ENCODE data around the gene CACNG4.

CACNG4 gene

DNA sequence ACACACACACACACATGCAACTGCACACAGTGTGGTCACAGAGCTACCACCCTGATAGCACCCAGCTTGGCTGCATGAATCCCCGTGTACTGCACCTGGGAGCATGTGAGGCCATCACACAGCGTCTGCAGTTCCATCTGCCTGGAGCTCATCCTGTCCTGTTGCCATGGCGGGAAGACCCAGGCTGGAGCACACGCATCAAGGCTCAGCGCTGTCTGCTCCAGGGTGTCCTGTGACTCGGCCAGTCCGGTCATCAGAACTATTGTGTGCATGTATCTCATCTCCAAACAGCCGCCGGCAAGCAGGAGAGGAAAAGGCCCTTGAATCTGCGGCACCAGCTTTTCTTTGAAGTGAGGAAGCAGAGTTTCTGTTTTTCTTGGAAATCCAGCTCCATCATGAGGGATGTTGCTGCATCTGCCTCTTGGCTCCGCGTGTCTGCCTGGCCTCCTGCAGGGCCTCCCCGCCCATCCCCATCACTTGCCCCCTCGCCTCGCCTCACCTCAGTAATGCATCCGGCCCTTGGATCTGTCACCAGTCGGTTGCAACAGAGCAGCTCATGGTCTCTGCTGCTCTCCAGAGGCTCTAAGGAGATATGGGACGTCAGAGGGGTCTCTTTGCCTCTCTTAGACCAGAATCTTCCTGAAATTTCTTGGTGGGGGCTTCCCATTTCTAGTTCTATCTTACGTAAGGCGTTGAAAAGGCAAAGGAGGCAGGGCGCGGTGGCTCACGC lies 23.7 kb downstream of the CACNG4 start:
- no peak for DNase-seq

DNA sequence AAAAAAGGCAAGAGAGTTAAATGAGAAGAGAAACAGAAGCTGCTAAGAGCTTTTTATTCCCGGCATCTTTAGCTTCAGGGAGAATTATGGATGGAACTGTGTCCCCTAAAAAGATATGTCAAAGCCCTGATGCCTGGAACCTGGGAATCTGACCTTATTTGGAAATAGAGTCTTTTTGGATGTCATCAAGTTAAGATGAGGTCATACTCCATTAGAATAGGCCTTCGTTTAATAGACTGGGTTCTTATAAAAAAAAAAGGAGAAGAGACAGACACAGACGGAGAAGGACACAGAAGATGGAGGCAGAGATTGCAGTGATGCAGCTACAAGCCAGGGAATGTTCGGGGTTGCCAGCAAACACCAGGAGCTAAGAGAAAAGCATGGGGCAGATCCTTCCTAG lies 24.6 kb downstream of the CACNG4 start:
- DNase-seq: no peak

DNA sequence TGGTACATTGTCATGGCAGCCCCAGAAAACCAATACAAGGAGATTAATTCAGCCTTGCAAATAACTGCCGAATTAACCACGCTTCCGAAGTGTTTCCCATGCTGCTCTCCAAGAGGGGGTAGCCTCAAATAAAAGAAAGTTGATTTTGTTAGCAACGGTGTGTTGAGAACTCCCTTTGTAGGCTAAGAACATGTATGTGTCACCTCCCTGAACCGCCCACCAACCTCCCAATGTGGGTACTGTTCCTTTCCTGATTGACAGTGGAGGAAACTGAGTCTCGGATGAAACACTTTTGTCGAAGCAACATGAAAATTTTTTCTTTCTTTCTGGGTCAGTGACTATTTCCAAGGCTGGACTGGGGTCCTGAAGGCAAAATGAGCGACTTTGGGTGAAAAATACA lies 25.1 kb downstream of the CACNG4 start:
- DNase-seq: no peak

DNA sequence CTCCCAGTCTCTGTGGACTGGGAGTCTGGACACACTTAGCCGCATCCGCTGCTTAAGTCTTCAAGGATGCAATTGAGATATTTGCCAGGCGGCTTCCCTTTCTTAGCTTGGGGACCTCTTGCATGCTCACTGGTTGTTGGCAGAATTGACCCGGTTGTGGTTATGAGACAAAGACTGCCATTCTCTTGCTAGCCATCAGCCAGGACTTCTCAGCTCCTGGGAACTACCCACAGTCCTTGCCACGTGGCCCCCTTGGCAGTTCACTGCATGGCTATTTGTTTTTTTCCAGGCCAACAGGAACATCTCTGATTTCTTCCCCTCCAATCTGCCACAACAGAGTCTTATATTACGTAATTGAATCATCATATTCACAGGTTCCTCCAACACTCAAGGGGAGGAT lies 25.5 kb downstream of the CACNG4 start:
- no peak for DNase-seq

DNA sequence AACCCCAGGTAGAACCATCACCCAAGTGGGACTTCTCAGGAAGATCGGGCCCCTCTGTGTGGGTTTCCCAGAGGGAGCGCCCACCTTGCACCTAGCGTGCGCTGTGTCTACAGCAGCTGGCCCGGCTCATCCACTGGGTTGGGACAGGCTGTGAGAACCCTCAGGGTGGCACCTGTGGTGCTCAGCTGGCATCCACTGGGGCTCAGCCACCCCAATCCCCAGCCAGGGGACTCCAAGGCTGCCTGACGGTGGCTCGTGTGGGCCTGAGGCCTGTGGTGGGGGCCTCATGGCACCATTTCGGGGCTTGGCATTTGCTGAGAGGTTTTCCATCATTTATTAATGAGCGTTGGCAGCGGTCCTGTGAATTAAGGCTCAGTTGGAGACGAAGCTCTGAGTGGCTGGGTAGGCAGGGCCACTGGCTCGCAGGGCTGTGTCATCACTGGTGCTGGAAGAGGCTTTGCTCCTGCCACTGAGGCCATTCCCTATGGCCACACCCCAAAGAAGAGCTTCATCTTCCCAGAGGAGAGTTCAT lies 28.5 kb downstream of the CACNG4 start:
- DNase-seq: no peak

DNA sequence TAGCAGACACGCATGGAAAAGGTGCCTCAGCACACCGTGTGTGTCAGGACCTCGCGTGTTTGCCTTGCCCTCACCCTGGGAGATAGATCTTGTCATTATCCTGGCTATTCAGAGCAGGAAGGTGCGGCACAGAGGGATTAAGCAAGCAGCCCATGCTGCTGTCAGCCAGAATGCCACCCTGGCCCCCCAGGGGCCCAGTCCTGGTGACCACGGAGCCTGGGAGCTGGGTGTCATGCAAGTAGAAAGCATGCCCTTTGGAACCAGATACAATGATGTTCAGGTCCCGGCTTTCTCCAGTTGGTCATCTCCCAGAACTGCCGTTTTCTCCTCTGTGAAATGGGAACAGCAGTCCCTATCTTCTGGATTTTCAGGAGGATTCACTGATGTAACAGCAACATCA lies 29.9 kb downstream of the CACNG4 start:
- DNase-seq: no peak

DNA sequence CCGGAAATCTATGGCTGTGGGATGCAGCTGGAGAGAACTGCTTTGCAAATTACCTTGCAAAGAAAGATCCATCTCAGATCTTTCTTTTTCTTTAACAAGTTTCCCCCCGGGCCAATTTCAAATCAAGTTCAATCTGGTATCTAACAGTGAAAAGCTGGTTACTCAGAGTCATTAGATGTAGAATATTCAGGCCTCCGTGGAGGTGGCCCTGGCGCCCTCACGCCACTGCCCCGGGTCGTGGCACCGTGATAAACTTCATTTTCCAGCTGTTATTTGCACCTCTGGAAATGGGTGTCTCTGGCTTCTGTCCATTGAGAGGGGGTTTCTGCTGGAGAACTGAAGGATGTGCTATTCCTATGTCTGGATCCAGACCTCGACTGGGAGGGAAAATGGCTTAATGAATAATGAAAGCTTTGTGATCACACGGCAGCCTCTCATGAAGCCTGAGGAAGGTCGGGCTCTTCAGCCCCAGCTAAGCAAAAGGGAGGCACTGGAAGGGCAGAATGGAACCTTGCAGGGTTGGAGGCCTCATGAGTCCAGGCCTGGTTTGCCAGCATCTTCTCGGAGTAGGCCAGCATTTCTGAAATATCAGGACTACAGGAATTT lies 30.5 kb downstream of the CACNG4 start:
- DNase-seq: no peak

DNA sequence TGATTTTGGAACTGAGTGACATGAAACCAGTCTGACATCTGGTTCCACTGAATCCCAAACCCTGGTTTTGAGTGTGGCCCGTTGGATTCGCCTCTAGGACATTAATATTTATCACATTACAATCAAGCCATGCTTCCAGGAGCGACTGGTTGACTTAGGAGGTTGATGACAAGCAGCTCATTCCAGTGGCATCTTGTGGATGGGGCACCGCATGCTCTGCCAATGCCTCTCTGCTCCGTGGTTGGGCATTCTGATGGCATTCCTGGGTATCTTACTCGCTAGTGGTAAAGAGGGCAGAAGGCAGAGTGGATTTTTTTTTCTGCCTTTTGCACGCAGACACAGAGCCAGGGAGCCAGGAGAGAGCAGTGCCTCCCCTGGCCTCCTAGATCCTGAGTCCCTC lies 31.4 kb downstream of the CACNG4 start:
- DNase-seq: no peak

DNA sequence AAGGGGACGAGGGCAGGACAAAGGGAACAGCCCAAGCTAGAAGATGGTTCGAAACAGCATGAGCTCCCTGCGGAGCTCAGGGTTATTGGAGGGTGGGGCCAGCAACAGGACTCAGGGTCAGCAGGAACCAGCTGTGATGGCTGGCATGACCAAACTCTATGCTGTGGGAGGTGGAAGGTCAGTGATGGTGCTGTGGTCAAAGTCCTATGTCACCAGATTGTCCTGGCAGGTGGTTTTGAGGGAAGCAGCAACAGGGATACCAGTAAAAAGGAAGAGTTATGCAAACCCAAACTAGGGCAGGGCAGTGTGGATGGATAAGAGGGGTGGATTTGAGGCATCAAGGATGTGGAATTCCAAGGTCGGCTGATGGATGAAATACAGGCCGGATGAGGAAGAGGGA lies 32.4 kb downstream of the CACNG4 start:
- DNase-seq: no peak

DNA sequence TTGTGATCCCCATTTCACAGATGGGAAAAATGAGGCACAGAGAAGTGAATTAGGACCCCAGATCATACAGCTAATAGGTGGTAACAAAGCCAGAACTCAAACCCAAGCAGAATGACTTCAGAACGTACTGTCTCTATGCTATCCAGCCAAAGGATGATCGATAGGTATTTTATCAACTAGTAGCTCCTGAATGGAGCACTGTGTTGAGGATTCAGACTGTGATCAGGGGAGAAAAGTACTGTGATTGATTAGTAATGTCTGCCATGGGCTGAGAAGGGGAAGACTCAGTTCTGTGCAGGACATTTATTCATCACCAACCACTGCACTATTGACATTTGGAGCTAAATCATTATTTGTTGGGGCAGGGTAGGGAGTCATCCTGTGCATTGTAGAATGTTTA lies 38.7 kb downstream of the CACNG4 start:
- no peak for DNase-seq

DNA sequence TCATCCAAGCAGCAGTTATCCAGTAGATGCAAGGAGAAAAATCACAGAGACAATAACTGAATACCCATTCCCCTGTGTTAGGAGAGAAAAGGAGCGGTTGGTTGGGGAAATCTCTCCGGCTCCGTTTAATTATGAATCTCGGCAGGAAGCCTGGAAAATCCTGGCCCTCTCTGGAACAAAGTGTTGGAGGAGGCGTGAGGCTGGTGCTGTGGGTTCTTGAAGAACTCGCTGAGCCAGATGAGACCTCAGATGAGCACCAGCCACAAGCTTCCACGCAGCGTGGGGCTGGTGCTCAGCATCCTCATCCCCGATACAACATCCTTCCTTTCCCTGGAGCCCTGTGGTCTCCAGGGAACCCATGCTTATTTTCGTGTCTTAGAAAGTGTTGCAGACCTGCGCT lies 39.7 kb downstream of the CACNG4 start:
- DNase-seq: no peak

DNA sequence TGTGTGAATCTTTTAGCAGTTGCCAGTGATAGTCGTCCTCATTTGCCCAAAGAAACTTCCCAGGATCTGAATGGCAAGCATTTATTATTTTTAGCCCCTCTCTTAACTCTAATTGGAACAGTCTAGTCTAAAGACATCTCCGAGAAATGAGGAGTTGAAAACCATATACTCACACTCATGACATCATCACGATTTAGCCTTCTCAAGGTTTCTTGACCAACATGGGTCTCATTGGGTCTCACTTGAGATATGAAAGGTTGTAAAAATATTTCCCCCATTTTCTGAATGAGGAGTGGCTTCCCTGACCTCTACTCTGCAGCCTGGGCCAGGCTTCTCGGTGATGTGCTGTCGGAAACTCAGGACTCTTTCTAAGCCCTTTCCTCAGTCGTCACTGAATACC lies 42.8 kb downstream of the CACNG4 start:
- no peak for DNase-seq

DNA sequence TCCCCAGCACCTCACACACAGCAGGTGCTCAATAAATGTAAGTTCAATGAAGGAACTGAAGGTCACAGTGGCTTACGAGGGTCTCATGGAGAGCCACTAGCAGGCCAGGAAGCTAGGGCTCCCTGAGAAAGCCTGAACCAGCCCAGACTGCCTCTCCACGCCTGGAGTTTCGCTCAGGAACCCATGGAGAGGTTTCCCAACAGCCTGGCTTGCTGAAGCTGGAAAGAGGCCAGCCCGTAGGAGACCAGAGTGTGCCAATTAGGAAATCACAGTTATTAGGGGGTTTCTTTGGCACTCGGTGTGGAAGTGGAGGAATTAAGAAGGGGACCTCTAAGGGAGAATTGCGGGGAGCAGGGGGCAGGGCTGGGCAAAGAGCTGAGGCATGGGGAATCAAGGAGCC lies 43.6 kb downstream of the CACNG4 start:
- no peak for DNase-seq

DNA sequence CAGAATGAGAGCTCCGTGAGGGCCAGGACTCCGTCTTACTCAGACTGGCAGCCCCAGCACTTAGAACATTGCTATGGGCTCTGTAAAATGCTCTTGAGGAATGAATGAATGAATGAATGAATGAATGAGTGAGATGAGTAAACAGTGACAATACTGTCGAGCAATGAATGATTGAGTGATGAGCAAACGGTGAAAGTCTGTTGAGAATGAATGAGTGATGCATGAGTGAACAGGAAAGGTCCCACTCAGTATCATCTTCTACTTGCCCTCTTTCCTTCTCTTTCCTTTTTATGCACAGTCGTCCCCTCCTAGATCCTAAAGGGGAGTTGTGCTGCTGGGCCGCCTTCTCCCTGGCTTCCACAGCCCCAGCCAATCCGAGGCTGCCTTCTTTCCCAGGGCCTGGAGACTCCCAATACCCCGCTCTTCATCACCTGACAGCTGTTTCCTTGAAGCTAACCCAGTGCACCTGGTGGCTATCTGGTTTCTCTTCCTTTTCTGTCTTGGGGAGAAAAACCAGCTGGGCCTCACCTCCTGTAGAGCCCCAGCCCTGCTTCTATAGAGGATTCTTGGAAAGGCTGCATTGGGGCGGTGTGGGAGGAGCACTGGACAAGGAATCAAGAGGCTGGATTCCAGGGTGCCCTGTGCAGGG lies 47.1 kb downstream of the CACNG4 start:
- DNase-seq: no peak

DNA sequence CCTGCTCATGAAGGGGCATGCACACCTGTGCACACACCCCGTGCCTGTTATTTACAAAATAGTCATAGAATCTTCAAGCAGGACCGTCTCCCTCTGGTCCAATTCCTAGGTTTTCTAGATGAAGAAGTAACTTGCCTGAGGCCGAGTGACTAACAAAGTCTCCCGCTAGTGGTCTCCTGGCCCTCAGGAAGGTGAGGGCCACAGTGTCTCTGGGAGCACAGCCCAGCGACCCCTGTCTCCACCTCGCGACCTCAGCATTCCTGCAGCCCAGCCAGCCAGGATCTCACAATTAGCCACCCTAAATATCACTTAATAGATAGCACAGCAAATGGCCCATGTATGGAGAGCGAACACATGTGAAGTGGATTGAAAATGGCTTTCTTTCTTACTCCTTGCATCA lies 49.4 kb downstream of the CACNG4 start:
- DNase-seq: no peak

DNA sequence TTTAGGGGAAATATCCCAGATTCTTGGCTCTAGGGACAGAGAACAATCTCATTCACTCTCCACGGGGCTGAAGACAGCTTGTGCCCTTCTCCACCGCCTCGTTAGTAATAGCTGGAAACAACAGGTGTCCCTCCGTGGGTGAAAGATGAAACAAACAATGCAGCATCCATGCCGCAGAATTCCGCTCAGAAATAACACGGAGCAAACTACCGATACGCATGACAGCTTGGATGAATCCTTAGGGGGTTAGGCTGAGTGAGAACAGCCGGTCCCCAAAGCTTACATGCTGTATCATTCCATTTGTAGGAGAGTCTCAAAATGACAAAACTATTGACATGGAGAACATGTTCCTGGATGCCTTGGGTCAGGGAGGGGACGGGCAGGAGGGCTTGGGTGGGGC lies 50.5 kb downstream of the CACNG4 start:
- DNase-seq: no peak

DNA sequence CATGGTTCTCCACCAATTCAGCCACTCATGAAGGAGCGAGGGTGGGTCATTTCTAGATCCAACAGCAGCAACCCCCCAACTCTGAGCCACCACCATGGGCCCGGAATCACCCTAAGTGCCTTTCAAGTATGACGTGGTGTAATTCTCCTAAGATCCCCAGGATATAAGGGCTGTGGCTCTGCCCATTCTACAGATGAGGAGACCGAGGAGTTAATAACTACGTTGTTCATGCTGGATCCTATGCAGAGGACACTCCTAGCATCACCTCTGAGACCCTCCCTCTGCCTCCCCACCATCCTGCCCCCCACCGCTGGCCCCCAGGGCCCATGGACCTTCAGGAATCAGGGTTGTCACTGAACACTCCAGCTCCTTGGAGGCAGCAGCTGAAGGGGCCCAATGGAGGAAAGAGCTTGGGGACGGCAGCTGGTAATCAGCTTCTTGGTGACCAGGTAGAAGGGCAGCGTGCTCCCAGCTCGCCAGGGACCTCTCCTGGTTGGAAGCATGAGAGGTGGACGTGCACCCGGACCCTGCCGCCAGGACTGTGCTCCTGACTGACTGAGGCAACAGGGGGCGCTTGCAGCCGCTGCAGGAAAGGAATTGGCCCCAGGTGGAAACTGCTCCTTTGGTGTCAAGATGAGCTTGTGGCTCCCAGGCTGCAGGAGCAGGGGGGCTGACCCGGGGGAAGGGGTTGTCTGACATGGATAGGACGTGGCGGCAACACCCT lies 51.7 kb downstream of the CACNG4 start:
- DNase-seq: no peak

DNA sequence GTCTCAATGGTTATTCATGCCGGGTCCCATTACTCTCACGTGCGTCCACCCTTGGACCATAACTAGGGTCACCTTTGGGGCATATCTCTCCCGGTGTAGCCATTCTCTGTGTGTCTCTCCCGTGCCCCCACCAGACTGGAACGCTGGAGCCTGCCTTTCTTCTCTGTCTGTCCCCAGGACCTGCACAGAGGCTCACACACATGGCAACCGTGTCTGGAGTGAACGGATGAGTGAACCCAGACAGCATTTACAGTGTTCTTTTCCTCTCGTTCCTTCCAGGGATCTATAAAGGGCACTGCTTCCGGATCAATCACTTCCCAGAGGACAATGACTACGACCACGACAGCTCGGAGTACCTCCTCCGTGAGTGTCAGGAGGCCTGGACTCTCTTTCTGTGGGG lies 53.4 kb downstream of the CACNG4 start:
- no peak for DNase-seq

DNA sequence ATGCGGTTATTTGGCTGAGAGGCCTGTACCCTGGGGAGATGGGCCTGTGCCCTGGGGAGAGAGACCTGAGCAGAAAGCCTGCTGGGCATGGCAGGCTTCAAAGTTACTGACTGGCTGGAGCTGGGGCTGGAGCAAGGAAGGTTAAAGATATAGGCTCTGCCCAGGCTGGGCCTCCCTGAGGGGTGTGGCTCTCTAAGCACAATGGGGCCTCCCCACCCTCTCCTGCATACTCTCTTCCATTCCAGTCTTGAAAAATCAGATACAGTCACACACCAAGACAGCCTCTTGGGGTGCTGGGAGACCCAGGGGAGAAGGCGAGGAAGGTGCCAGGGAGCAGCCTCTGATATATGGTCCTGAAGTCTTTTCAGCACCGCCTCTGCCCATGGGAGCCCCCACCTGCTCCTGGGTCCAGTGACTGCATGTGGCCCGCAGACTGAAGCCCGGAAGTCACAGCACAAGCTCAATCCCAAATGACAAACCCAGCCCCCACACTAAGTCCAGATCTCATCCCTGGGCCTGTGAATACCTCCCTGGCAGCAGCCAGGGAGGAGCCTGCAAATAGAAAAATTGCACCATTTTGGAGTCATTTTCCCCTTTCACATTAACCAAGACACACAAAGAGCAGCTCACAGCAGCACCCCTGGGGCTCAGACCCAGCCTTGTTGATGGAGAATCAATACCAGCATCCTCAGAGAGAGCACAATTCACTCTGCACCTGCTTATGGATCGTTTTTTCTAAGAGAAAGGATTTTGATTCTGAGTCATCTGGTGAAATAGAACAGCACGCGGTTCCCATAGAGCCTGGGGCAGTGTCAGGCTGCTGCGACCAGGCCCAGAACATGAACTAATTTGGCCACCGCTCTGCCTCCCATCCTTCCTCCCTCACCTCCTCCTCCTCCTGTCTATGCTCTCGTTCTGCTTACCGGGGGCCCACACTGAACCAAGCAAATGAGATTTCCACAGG lies 54.2 kb downstream of the CACNG4 start:
- peak; percentile 89 for DNase-seq

DNA sequence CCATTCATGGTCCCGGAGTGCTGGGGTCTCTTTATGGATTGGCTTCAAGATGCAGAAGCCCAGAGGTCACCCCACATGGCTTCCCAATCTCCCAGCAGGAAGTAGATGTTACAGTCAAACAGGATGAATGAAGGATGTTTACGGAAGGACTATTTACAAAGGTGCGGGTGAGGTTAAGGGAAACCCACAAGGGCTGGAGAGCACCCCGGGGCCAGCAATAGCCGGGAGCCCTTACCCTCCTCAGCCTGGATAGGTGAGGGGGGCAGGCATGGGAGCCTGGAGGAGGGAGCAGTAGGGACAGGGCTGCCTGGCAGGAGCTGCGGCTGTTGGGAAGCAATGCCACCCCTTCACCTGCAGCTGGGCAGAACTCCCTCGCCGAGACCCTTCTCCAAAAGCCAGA lies 55.3 kb downstream of the CACNG4 start:
- no peak for DNase-seq

DNA sequence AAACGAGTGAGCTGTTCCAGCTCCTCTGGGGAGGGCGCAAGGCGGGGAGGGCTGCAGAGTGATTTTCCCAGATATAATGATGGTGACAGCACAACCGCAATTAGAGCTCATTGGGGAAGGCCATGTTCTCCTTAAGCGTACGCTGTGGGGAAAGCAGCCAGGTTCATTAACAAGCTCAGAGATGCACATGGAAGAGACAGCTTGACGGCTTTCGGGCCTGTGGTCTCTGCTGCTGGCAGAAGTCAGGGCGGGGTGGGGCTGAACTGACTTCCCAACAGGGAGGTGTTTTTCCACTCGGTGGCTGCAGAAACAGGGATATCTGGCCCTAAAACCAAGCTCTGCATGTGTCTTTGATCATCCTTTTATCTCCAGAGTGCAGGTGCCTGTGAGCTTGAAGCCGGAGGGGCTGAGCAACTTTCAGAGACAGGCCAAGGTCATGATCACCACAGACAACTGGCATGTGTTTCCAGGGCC lies 55.8 kb downstream of the CACNG4 start:
- peak; percentile 46 for DNase-seq

DNA sequence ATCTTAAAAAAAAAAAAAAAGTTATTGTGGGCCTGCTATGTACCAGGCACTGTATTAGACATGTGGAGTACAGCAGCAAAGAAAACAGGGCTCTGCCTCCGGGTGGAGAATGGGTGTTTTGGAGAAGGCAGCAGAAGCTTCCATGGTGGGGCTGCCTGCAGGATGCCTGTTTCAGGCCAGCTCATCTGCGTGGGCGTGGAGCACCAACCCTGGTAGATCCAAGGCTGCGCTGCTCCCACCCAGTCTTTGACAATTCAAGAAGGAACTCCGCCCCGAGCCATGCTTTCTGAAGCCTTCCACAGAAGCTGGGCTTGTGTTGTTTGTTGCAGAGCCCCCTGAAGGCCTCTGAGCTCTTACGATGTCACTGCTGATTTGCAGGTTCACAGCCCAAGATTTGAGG lies 56.7 kb downstream of the CACNG4 start:
- no peak for DNase-seq
